Measurements from ENCODE around the gene ROPN1L. TPM values are rescaled to one million over a fixed set of nuclear protein-coding genes. Genes with fewer than 3 reads are reported as not detected.

ROPN1L gene
- total RNA-seq, 1 experiment from 2014 or later, result not detected

DNA sequence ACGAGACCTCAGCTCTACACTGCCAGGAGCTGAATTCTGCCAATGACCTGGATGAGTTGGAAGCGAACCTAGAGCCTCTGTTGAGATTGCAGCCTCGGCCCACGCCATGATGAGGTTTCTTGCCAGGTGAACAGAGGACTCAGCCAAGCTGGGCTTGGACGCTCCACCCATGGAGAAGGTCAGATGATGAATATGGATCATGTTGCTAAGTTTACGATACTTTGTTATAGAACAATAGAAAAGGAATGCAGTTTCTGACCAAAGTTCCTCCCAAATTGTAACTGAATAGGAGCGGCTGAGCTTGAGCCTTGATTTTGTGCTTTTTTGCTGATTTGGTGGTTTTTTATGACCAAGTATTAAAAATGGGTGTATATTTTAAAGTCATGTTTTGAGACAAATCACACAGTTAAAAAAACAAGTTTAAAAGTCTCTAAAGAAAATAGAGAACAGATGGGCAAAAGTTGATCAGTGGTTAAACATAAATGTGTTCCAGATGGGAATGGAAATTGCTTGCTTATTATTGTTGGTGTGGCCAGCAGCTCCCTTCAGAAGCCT is 32.9 kb downstream of the ROPN1L start:
- H3K4me1 ChIP-seq (ENCODE audit: low read length), result peaks cover 6% of the 10 kb centered on the region; the same call in 1 of the 2 replicates
- no peaks in the 10 kb centered on the region for H3K79me2 ChIP-seq (ENCODE audit: low read length)
- no peak for DNase-seq
- no peaks in the 10 kb centered on the region for H3K27me3 ChIP-seq (ENCODE audit: low read length)
- no peak overlapping the region for H2AFZ ChIP-seq (ENCODE audit: low read length)
- H3K4me2 ChIP-seq (ENCODE audit: low read depth, low read length, poor library complexity, severe bottlenecking), result no peak overlapping the region
- H3K9me3 ChIP-seq (ENCODE audit: low read length), result no peaks in the 10 kb centered on the region
- H3K9ac ChIP-seq (ENCODE audit: low read length), result no peak overlapping the region
- no peaks in the 10 kb centered on the region for H3K36me3 ChIP-seq (ENCODE audit: insufficient read depth, low read length)
- no peak overlapping the region for H3K4me3 ChIP-seq (ENCODE audit: low read length)
- no peaks in the 10 kb centered on the region for H3K9me2 ChIP-seq (replicated peaks; ENCODE audit: insufficient read depth, low read length)
- H3K27ac ChIP-seq (ENCODE audit: low read length), result no peak overlapping the region
- no peaks in the 10 kb centered on the region for H4K20me1 ChIP-seq (ENCODE audit: insufficient read depth, low read depth, low read length)

DNA sequence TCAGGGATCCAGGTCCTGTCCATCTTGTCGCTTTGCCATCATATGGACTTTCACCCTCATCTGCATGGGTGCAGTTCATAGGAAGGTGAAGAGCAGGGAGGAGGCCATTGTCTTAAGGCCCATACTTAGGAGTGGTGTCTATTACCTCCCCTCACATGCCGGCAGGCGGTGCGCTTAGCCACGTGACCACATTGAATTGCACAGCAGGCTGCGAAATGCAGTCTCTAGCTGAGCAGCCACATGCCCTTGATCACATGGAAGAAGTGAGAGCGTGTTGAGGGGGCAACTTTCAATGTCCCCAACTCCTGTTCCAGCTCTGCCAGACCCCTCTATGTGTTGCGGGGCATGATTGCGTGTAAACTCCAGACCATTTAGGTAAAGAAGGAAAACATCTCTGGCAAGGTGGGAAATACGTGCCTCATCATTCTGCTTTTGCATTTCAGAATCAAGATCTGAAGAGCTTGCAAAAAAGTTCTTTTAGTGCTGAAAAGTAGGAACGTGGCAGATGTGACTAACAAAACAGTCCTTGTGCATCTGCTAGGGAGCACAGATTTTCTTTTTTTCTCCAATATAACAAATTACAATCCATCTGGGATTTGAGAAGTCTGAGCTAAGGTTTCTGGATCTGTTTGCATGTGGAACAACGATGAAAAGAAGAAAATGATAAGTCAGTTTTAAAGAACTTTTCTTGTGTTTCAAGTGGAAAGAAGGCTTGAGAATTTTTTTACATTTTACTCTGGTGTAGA is 34.4 kb downstream of the ROPN1L start:
- H3K79me2 ChIP-seq (ENCODE audit: low read length), result no peaks in the 10 kb centered on the region
- no peak overlapping the region for H2AFZ ChIP-seq (ENCODE audit: low read length)
- H3K27me3 ChIP-seq (ENCODE audit: low read length), result no peaks in the 10 kb centered on the region
- no peak overlapping the region for H3K4me3 ChIP-seq (ENCODE audit: low read length)
- H3K27ac ChIP-seq (ENCODE audit: low read length), result no peak overlapping the region
- H3K36me3 ChIP-seq (ENCODE audit: insufficient read depth, low read length), result no peaks in the 10 kb centered on the region
- H3K4me1 ChIP-seq (ENCODE audit: low read length), result peaks cover 17% of the 10 kb centered on the region
- H4K20me1 ChIP-seq (ENCODE audit: insufficient read depth, low read depth, low read length), result no peaks in the 10 kb centered on the region
- H3K9ac ChIP-seq (ENCODE audit: low read length), result no peak overlapping the region
- no peak for DNase-seq
- H3K9me3 ChIP-seq (ENCODE audit: low read length), result no peaks in the 10 kb centered on the region
- H3K9me2 ChIP-seq (replicated peaks; ENCODE audit: insufficient read depth, low read length), result no peaks in the 10 kb centered on the region
- H3K4me2 ChIP-seq (ENCODE audit: low read depth, low read length, poor library complexity, severe bottlenecking), result no peak overlapping the region

DNA sequence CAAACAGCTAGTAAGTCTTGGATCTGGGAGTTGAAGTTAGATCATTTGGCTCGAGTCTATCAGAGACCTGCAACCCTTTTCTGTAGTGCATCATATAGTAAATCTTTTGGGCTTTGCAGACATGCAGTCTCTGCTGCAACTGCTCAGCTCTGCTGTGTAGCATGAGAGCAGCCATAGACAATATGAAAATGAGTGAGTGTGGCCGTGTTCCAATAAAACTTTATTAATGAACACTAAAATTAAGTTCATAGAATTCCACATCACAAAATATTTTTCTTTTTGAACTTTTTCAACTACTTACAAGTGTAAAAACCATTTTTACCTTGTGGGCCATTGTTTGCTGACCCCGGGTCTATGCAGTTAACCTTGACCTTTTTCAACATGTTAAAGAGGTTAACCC is 35.2 kb downstream of the ROPN1L start:
- no peaks in the 10 kb centered on the region for H3K27me3 ChIP-seq (ENCODE audit: low read length)
- no peaks in the 10 kb centered on the region for H3K9me2 ChIP-seq (replicated peaks; ENCODE audit: insufficient read depth, low read length)
- no peak overlapping the region for H3K4me3 ChIP-seq (ENCODE audit: low read length)
- no peaks in the 10 kb centered on the region for H4K20me1 ChIP-seq (ENCODE audit: insufficient read depth, low read depth, low read length)
- H3K36me3 ChIP-seq (ENCODE audit: insufficient read depth, low read length), result no peaks in the 10 kb centered on the region
- H3K4me1 ChIP-seq (ENCODE audit: low read length), result peaks cover 25% of the 10 kb centered on the region
- no peaks in the 10 kb centered on the region for H3K9me3 ChIP-seq (ENCODE audit: low read length)
- no peaks in the 10 kb centered on the region for H3K79me2 ChIP-seq (ENCODE audit: low read length)
- no peak overlapping the region for H2AFZ ChIP-seq (ENCODE audit: low read length)
- no peak overlapping the region for H3K4me2 ChIP-seq (ENCODE audit: low read depth, low read length, poor library complexity, severe bottlenecking)
- no peak overlapping the region for H3K27ac ChIP-seq (ENCODE audit: low read length)
- no peak overlapping the region for H3K9ac ChIP-seq (ENCODE audit: low read length)
- no peak for DNase-seq

DNA sequence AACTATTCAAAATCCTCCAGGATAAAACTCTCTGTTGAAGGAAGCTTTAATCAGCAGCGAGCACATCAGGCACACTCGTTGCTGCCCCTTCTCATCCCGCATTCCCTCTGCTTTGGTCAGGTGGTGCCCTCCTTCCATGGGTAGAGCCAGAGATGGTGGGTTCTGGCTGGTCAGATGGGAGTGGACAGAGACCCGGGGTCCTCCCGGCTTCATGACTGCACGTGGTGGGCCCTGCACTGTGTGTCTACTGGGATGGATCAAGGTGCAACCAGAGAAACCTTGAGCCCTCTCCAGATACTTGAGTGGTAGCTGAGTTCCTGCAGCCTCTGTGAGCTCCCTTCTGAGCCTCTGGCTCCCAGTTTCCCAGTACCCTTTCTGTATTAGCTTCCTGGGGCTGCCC is 36.3 kb downstream of the ROPN1L start:
- no peak overlapping the region for H3K9ac ChIP-seq (ENCODE audit: low read length)
- no peak overlapping the region for H3K4me2 ChIP-seq (ENCODE audit: low read depth, low read length, poor library complexity, severe bottlenecking)
- no peak overlapping the region for H3K27ac ChIP-seq (ENCODE audit: low read length)
- H3K9me3 ChIP-seq (ENCODE audit: low read length), result no peaks in the 10 kb centered on the region
- no peak overlapping the region for H3K4me3 ChIP-seq (ENCODE audit: low read length)
- no peak overlapping the region for H2AFZ ChIP-seq (ENCODE audit: low read length)
- H3K36me3 ChIP-seq (ENCODE audit: insufficient read depth, low read length), result no peaks in the 10 kb centered on the region
- H4K20me1 ChIP-seq (ENCODE audit: insufficient read depth, low read depth, low read length), result no peaks in the 10 kb centered on the region
- no peaks in the 10 kb centered on the region for H3K27me3 ChIP-seq (ENCODE audit: low read length)
- no peaks in the 10 kb centered on the region for H3K9me2 ChIP-seq (replicated peaks; ENCODE audit: insufficient read depth, low read length)
- H3K4me1 ChIP-seq (ENCODE audit: low read length), result peaks cover 32% of the 10 kb centered on the region
- DNase-seq, result no peak
- no peaks in the 10 kb centered on the region for H3K79me2 ChIP-seq (ENCODE audit: low read length)

DNA sequence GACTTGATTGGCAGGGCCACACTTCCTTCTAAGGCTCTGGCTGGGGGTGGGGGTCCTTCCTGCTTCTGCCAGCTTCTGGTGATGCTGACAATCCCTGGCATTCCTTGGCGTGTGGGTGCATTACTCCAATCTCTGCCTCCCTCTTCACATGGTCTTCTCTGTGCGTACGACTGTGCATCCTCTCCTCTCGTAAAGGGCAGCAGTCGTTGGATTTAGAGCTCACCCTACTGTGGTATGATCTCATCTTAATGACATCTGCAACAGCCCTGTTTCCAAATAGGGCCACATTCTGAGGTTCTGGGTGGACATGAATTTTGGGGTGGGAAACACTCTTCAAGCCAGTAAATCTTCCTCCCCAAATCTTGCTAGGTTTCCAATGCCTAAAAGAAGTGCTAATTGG is 36.8 kb downstream of the ROPN1L start:
- H3K9me2 ChIP-seq (replicated peaks; ENCODE audit: insufficient read depth, low read length), result no peaks in the 10 kb centered on the region
- H2AFZ ChIP-seq (ENCODE audit: low read length), result no peak overlapping the region
- H3K4me3 ChIP-seq (ENCODE audit: low read length), result no peak overlapping the region
- no peak overlapping the region for H3K9ac ChIP-seq (ENCODE audit: low read length)
- H3K4me1 ChIP-seq (ENCODE audit: low read length), result peaks cover 32% of the 10 kb centered on the region
- no peaks in the 10 kb centered on the region for H3K27me3 ChIP-seq (ENCODE audit: low read length)
- H3K9me3 ChIP-seq (ENCODE audit: low read length), result no peaks in the 10 kb centered on the region
- no peaks in the 10 kb centered on the region for H3K79me2 ChIP-seq (ENCODE audit: low read length)
- no peak overlapping the region for H3K27ac ChIP-seq (ENCODE audit: low read length)
- no peak overlapping the region for H3K4me2 ChIP-seq (ENCODE audit: low read depth, low read length, poor library complexity, severe bottlenecking)
- no peaks in the 10 kb centered on the region for H4K20me1 ChIP-seq (ENCODE audit: insufficient read depth, low read depth, low read length)
- no peak for DNase-seq
- H3K36me3 ChIP-seq (ENCODE audit: insufficient read depth, low read length), result no peaks in the 10 kb centered on the region

DNA sequence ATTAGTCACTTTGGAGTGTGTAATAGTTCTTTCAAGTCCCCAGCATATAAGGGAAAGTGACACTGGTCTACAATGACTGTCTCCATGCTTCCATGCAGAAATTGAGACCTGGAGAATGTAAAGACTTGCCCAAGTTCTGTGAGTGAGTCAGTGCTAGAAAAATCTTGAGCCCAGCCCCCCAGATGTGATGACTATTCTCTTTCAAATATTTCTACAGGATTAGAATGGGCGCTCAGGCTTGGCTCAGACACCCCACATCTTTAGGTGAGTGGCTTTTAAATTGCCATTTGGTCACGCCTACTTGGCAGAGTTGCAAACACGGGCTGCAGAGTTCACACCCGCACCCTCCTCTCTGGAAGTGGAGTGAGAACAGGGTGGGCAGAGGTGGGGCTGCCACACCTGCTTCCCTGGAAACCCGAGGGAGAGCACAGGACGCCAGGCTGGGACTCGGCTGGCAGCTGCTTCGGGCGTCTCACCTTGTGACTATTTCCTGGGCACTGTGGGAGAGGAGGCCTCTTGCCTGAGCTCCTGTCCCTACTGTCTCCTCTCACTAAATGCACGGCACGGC is 37.6 kb downstream of the ROPN1L start:
- peaks cover 32% of the 10 kb centered on the region for H3K4me1 ChIP-seq (ENCODE audit: low read length)
- no peaks in the 10 kb centered on the region for H3K9me3 ChIP-seq (ENCODE audit: low read length)
- no peak overlapping the region for H2AFZ ChIP-seq (ENCODE audit: low read length)
- no peak overlapping the region for H3K4me3 ChIP-seq (ENCODE audit: low read length)
- H3K4me2 ChIP-seq (ENCODE audit: low read depth, low read length, poor library complexity, severe bottlenecking), result no peak overlapping the region
- no peak for DNase-seq
- no peaks in the 10 kb centered on the region for H4K20me1 ChIP-seq (ENCODE audit: insufficient read depth, low read depth, low read length)
- no peak overlapping the region for H3K9ac ChIP-seq (ENCODE audit: low read length)
- no peak overlapping the region for H3K27ac ChIP-seq (ENCODE audit: low read length)
- H3K36me3 ChIP-seq (ENCODE audit: insufficient read depth, low read length), result no peaks in the 10 kb centered on the region
- H3K9me2 ChIP-seq (replicated peaks; ENCODE audit: insufficient read depth, low read length), result no peaks in the 10 kb centered on the region
- H3K79me2 ChIP-seq (ENCODE audit: low read length), result no peaks in the 10 kb centered on the region
- no peaks in the 10 kb centered on the region for H3K27me3 ChIP-seq (ENCODE audit: low read length)

DNA sequence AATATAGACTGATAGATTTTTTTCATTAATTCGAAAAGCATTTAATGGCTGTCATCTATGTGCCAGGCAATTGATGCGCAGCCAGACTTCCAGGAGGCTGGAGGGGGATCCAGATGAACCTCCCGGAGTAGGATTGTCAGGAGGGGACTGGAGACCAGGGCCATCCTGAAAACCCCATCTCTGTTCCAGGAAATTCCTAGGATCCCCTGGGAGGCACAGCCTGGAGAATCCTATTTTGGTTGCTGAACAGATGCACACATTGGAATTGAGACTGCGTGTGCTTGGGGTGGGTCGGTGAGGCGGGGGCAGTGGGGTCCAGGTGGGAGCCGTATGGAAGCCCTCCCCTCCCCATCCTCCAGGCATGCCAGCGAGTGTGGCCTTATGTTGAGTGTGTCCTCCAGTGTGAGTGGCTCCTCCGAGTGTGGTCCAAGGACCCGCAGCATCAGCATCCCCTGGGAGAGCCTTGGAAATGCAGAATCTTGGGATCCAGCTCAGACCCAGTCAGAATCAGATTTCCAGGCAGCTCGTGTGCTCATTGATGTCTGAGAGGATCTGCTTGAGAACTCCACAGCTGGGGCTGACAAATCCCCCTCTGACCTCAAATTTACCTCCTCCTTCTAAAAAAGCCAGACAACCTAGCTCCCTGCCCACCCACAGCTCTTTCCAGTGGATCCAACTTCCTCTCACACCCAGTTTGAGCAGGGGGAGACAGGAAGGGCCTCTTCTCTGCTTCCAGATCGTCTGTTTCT is 38.7 kb downstream of the ROPN1L start:
- Histone ChIP-seq H3K9ac (ENCODE audit: low read length) (0 out of 2 replicates have a peak overlapping the region, but pooled peaks have one; percentile 20), H3K9me2 (replicated peaks; ENCODE audit: insufficient read depth, low read length) (no peaks in the 10 kb centered on the region), H2AFZ (ENCODE audit: low read length) (no peak overlapping the region), H3K4me1 (ENCODE audit: low read length) (peaks cover 32% of the 10 kb centered on the region), H3K4me2 (ENCODE audit: low read depth, low read length, poor library complexity, severe bottlenecking) (peak overlapping the region; percentile 58), H3K4me3 (ENCODE audit: low read length) (no peak overlapping the region), H4K20me1 (ENCODE audit: insufficient read depth, low read depth, low read length) (no peaks in the 10 kb centered on the region), H3K27ac (ENCODE audit: low read length) (no peak overlapping the region), H3K36me3 (ENCODE audit: insufficient read depth, low read length) (no peaks in the 10 kb centered on the region), H3K27me3 (ENCODE audit: low read length) (no peaks in the 10 kb centered on the region), H3K9me3 (ENCODE audit: low read length) (no peaks in the 10 kb centered on the region), H3K79me2 (ENCODE audit: low read length) (no peaks in the 10 kb centered on the region)
- no peak for DNase-seq
